ENCODE results near the gene TIMM44.
A peak's percentile ranks its signal among the peaks of the same experiment; 100 is the strongest.

The TIMM44 gene

GRCh38 chr19:7943444-7944176 lies at the start of gene TIMM44:
Gene TIMM44, minus strand, starts transcription at chr19:7943666. Its CDS starts 15 bp downstream, at chr19:7943651.
- peak; percentile 98 to 100 (median 100) for DNase-seq
- intact Hi-C loops (cut with DNase I): loop anchor here (1.0 to 10.0 kb wide), 3 partner anchors 62 to 309 kb away; partner anchors contain the start of gene ELAVL1

GRCh38 chr19:7992575-7992974 lies 49.1 kb upstream of the TIMM44 start:
- intact Hi-C loops (cut with DNase I): no loop called here
- DNase-seq: no peak

- intact Hi-C loops (cut with DNase I): no loop called here
- peak in 1 of 10 donors; percentile 50 for DNase-seq
Measured at GRCh38 chr19:7989071-7989575, 45.7 kb upstream of the TIMM44 start.

- peak in 2 of 10 donors; percentile 19 to 25 for DNase-seq
- intact Hi-C loops (cut with DNase I): no loop called here
Measured at GRCh38 chr19:7988307-7988706, 44.8 kb upstream of the TIMM44 start.

GRCh38 chr19:7987114-7987768 lies 43.8 kb upstream of the TIMM44 start:
- DNase-seq: peak in 2 of 10 donors; percentile 37 to 57
- intact Hi-C loops (cut with DNase I): no loop called here

- peak in 1 of 10 donors; percentile 20 for DNase-seq
- intact Hi-C loops (cut with DNase I): no loop called here
Measured at GRCh38 chr19:7986321-7987113, 43.1 kb upstream of the TIMM44 start.

GRCh38 chr19:7985481-7985911 lies 42.0 kb upstream of the TIMM44 start:
- intact Hi-C loops (cut with DNase I): no loop called here
- peak in 3 of 10 donors; percentile 20 to 72 (median 53) for DNase-seq

GRCh38 chr19:7983995-7984837 lies 40.8 kb upstream of the TIMM44 start:
- intact Hi-C loops (cut with DNase I): no loop called here

GRCh38 chr19:7983286-7983950 lies 40.0 kb upstream of the TIMM44 start:
- intact Hi-C loops (cut with DNase I): no loop called here
- DNase-seq: peak in 2 of 10 donors; percentile 51 to 63

More at GRCh38 chr19:7983995-7984837, 40.8 kb upstream of the TIMM44 start:
- DNase-seq: peak in 2 of 10 donors; percentile 43 to 46

- intact Hi-C loops (cut with DNase I): no loop called here
- DNase-seq: peak in 2 of 10 donors; percentile 50 to 56
Measured at GRCh38 chr19:7982651-7983099, 39.2 kb upstream of the TIMM44 start.

GRCh38 chr19:7982103-7982502 lies 38.6 kb upstream of the TIMM44 start:
- DNase-seq: peak in 2 of 10 donors; percentile 26 to 77
- intact Hi-C loops (cut with DNase I): no loop called here

GRCh38 chr19:7981661-7982060 lies 38.2 kb upstream of the TIMM44 start:
- DNase-seq: peak in 2 of 10 donors; percentile 55 to 62
- intact Hi-C loops (cut with DNase I): no loop called here

- intact Hi-C loops (cut with DNase I): no loop called here
- peak in 2 of 10 donors; percentile 37 to 47 for DNase-seq
Measured at GRCh38 chr19:7981199-7981598, 37.7 kb upstream of the TIMM44 start.

GRCh38 chr19:7980635-7981121 lies 37.2 kb upstream of the TIMM44 start:
- intact Hi-C loops (cut with DNase I): no loop called here

GRCh38 chr19:7980168-7980567 lies 36.7 kb upstream of the TIMM44 start:
- intact Hi-C loops (cut with DNase I): no loop called here
- DNase-seq: peak in 2 of 10 donors; percentile 44 to 57

More at GRCh38 chr19:7980635-7981121, 37.2 kb upstream of the TIMM44 start:
- DNase-seq: peak in 2 of 10 donors; percentile 70

- intact Hi-C loops (cut with DNase I): loop anchor here (10.0 kb wide), 1 partner anchor 275 kb away; no protein-coding TSS in a partner anchor
Measured at GRCh38 chr19:7979559-7979958, 36.1 kb upstream of the TIMM44 start.

GRCh38 chr19:7979011-7979410 lies 35.5 kb upstream of the TIMM44 start:
- peak in 2 of 10 donors; percentile 73 to 79 for DNase-seq
- intact Hi-C loops (cut with DNase I): loop anchor here (10.0 kb wide), 1 partner anchor 276 kb away; no protein-coding TSS in a partner anchor

More at GRCh38 chr19:7979559-7979958, 36.1 kb upstream of the TIMM44 start:
- peak in 2 of 10 donors; percentile 50 to 82 for DNase-seq

GRCh38 chr19:7978179-7978825 lies 34.8 kb upstream of the TIMM44 start:
- intact Hi-C loops (cut with DNase I): loop anchor here (10.0 kb wide), 1 partner anchor 276 kb away; no protein-coding TSS in a partner anchor
- DNase-seq: peak in 2 of 10 donors; percentile 36 to 63
